Anterior cingulate cortex (tissue), 58 donors: ENCODE measurements around the gene SLC35E3.
"Not testable (repeated sequence)": the region's sequence is repeated elsewhere in the genome, so short reads cannot be mapped to it uniquely, and the experiment has no call there.

Experiments
- DNase-seq, 58 donors: peaks; one replicate each; lab custom pipeline; 2025; lab: John Stamatoyannopoulos, UW

Gene SLC35E3

DNA sequence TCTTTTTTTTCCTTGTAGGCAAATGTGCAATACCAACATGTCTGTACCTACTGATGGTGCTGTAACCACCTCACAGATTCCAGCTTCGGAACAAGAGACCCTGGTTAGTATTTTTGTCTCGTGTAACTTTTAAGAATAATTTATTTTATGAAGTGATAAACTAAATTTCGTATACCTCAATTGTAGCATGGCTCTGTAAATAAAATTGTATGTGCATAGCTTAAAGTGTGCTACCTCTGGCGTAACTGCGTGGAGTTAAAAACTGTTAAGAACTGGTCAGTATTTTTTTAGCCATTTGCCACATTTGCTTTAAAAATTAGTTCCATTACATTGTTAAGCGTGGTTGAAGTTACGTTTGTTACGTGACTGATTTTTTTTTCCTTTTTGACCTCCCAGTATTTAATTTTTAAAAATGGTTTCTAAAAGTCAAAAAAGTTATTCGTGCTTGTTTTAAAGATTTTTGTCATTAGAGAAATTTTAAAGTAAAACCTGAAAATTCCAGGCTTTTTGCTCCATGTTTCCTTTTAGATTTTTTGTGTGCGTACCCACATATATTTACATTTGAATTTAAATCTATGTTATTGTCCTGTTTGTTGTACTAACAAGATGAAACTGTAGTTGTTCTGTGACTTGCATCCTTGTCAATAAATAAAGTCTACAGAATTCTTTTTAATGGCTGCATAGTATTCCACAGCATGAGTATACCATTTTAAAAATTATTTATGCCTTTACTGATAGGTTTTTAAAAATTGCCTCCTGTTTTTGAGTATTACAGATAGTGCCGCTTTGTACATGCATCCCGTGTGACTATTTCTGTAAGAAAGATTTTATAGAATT is 63.4 kb downstream of the SLC35E3 start:
- DNase-seq, result no peak

DNA sequence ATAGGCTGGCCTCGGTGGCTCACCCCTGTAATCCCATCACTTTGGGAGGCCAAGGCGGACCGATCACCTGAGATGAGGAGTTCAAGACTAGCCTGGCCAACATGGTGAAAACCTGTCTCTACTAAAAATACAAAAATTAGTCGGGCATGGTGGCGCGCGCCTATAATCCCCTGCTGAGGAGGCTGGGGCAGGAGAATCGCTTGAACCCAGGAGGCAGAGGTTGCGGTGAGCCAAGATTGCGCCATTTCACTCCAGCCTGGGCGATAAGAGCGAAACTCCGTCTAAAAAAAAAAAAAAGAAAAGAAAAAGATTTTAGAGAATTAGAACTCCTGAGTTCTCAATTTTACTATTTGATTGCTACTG is 64.0 kb downstream of the SLC35E3 start:
- not testable (repeated sequence) for DNase-seq

DNA sequence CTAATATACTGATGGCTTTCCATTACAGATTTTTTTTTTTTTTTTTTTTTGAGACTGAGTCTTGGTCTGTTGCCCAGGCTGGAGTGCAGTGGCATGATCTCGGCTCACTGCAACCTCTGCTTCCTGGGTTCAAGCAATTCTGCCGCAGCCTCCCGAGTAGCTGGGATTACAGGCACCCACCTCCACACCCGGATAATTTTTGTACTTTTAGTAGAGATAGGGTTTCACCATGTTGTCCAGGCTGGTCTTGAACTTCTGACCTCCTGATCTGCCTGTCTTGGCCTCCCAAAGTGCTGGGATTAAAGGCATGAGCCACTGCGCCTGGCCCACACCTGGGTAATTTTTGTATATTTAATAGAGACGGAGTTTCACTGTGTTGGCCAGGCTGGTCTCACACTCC is 65.6 kb downstream of the SLC35E3 start:
- not testable (repeated sequence) for DNase-seq

- no peak for DNase-seq
Measured at GRCh38 chr12:68812553-68813241, 66.7 kb downstream of the SLC35E3 start.

GRCh38 chr12:68813242-68813593 is 67.2 kb downstream of the SLC35E3 start:
- DNase-seq, result no peak

GRCh38 chr12:68814490-68815231 is 68.7 kb downstream of the SLC35E3 start:
- no peak for DNase-seq

- no peak for DNase-seq
Measured at GRCh38 chr12:68815232-68815927, 69.4 kb downstream of the SLC35E3 start.

DNA sequence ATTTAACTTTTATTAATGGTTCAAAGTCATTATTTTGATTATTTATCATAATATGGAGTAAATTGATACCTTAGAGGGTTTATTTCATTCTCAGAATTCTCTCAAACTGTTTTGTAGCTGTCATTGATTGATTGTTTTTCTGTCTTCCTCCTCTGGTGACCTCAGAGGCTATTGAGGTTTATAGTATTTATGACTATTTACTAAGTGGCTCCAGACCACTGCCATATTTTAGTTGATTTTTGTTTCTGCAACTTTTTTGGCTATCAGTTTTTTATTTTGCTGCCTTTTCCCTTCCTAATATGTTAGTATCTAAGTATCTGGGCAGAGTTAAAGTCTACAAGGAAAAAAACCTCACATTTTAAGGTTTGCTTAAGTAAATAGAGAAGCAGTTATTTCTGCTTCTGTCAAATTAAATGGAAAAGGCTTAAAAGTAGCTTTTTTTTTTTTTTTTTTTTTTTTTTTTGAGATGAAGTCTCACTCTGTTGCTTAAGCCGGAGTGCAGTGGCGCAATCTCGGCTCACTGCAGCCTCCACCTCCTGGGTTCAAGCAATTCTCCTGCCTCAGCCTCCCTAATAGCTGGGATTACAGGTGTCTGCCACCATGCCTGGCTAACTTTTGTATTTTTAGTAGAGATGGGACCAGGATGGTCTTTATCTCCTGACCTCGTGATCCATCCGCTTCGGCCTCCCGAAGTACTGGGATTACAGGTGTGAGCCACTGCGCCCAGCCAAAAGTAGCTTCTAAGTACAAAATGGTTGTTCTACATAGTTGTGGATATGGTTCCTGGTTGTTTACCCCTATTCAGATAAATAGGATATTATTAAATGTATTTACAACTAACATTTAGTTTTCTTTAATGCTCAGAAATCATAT is 70.2 kb downstream of the SLC35E3 start:
- no peak for DNase-seq

DNA sequence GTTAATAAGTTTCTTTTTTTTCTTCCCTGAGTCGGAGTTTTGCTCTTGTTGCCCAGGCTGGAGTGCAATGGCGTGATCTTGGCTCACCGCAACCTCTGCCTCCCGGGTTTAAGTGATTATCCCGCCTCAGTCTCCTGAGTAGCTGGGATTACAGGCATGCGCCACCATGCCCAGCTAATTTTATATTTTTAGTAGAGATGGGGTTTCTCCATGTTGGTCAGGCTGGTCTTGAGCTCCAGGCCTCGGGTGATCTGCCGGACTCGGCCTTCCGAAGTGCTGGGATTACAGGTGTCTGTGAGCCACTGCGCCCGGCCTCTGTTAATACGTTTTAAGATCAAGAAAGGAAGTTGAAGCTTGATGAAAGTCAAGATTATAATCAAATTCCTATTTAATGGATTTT is 73.5 kb downstream of the SLC35E3 start:
- not testable (repeated sequence) for DNase-seq

DNA sequence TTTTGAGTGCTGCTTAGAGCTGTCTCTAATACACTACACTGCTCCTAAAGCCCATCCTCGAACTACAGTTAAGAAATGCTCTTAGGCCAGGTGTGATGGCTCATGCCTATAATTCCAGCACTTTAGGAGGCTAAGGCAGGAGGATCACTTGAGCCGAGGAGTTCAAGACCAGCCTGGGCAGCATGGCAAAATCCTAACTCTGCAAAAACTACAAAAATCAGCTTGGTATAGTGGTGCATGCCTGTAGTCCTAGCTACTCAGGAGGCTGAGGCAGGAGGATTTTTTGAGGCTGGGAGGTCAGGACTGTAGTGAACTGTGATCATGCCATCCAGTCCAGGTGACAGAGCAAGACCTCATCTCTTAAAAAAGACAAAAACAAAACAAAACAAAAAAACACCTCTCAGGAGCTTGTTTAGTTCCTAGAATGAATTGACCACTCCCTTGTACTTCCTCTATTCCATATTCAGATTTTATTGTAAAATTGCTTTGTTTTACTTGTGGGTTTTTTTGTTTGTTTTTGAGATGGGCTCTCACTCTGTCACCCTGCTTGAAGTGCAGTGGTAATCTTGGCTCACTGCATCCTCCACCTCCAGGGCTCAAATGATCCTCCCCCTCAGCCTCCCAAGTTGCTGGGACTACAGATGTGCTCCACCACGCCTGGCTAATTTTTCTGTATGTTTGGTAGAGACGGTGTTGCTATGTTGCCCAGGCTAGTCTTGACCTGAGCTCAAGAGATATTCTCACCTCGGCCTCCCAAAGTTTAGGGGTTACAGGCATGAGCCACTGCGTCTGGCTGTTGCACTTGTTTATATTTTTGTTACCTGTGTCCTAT is 75.6 kb downstream of the SLC35E3 start:
- no peak for DNase-seq

- DNase-seq, result no peak
Measured at GRCh38 chr12:68823696-68824095, 77.7 kb downstream of the SLC35E3 start.

- no peak for DNase-seq
Measured at GRCh38 chr12:68824131-68824530, 78.2 kb downstream of the SLC35E3 start.

DNA sequence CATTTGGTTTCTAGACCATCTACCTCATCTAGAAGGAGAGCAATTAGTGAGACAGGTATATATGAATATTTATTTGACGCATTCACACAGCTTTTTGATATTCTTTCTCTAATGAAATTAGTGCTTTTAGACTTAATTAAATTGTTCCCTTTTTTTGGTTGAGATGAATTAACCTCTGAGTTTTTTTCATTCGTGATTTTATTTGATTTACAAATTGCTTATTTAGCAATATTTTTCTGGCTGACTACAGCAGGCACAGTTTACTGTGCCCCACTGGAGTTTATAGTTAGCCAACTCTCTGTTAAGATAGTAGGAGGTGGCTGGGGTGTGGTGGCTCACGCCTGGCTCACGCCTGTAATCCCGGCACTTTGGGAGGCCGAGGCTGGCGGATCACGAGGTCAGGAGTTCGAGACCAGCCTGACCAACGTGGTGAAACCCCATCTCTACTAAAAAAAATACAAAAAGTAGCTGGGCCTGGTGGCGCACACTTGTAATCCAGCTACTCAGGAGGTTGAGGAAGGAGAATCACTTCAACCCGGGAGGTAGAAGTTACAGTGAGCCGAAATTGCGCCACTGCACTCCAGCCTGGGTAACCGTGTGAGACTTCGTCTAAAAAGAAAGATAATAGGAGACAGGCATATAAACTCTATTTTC is 78.7 kb downstream of the SLC35E3 start:
- DNase-seq, result no peak

DNA sequence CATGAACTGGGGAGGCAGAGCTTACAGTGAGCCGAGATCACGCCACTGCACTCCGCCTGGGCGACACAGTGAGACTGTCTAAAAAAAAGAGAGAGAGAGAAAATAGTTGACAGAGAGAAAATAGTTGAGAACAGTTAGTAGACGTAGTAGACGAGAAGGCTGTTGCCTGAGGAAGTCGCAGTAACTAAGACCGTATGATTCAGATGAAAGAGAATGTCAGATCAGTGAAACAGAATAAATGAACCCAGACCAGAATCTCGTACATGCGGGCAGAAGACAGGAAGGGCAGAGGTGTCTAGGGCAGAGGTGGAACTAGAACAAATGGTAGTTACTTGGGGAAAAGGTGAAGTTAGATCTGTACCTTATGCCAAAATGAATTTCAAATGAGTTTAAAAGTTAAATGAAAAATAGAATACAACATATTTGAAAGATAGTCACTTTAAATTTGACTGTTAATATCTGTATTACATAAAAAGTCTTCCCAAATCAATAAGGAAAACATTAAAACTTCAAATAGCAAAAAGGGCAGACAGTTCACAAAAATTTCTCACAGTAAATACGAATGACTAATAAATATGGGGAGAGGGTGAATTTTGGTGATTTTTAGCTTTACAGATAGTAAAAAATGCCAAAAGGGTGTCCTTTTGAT is 79.7 kb downstream of the SLC35E3 start:
- no peak for DNase-seq

DNA sequence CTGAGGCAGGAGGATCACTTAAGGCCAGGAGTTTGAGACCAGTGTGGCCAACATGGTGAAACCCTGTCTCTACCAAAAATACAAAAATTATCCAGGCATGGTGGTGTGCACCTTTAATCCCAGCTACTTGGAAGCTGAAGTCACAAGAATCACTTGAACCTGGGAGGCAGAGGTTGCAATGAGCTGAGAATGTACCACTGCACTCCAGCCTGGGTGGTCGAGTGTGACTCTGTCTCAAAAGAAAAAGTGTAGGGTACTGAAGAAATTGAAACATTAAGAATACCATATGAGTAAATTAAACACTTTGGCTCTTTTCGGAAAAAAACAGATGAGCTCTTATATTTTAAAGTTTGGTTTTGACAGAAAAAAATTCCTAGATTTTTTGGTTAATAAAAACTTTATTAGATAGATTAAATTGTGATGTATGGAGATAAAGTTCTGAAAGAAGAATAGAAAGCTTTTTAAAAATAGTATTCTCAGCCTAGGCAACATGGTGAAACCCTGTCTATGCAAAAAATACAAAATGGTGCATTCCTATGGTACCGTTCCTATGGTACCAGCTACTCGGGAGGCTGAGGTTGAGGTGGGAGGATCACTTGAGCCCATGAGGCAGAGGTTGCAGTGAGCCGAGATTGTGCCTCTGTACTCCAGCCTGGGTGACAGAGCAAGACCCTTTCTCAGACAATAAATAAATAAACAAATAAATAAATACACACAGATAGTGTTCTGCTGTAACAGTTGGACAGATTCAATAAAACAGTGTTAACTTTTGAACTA is 82.1 kb downstream of the SLC35E3 start:
- DNase-seq, result no peak

GRCh38 chr12:68828672-68829068 is 82.7 kb downstream of the SLC35E3 start:
- no peak for DNase-seq
